KMS-11 (cell line): Measurements from ENCODE around the gene RTL5.
A peak's percentile ranks its signal among the peaks of the same experiment; 100 is the strongest.
"Not testable (repeated sequence)": the region's sequence is repeated elsewhere in the genome, so short reads cannot be mapped to it uniquely, and the experiment has no call there.

Experiments used
- H2AFZ ChIP-seq: fragments of 200-600 bp; sonication (generic); 2 replicates; pipeline ENCODE4 v1.6.1; 2016; ENCODE audit warnings: antibody characterized with exemption, mixed run types, low read depth
- H3K27ac ChIP-seq: fragments of 200-600 bp; sonication (generic); 2 replicates; pipeline ENCODE4 v1.6.1; 2016; ENCODE audit warnings: mild to moderate bottlenecking, mixed run types
- H3K27me3 ChIP-seq: fragments of 200-600 bp; sonication (generic); 2 replicates; pipeline ENCODE4 v1.6.1; 2017; ENCODE audit warnings: mild to moderate bottlenecking, low read depth, mixed run types, moderate library complexity; ENCODE audit not compliant: insufficient read depth
- H3K36me3 ChIP-seq: fragments of 200-600 bp; sonication (generic); 2 replicates; pipeline ENCODE4 v1.6.1; 2017; ENCODE audit warnings: mild to moderate bottlenecking, mixed run types; ENCODE audit not compliant: insufficient read depth
- H3K4me1 ChIP-seq: fragments of 200-600 bp; sonication (generic); 2 replicates; pipeline ENCODE4 v1.6.1; 2016; ENCODE audit warnings: mild to moderate bottlenecking, low read depth, mixed run types; ENCODE audit not compliant: poor library complexity, severe bottlenecking
- H3K4me2 ChIP-seq: fragments of 200-600 bp; sonication (generic); 2 replicates; pipeline ENCODE4 v1.7.0; 2016; ENCODE audit warnings: mild to moderate bottlenecking, mixed run types
- H3K4me3 ChIP-seq: fragments of 200-600 bp; sonication (generic); IDR thresholded peaks from 2 replicates; pipeline ENCODE4 v1.6.1; 2017; ENCODE audit warnings: low read depth, low read length, mixed read lengths; ENCODE audit not compliant: insufficient read depth
- H3K79me2 ChIP-seq: fragments of 200-600 bp; sonication (generic); 2 replicates; pipeline ENCODE4 v1.6.1; 2016; ENCODE audit warnings: low read depth, mixed run types; ENCODE audit not compliant: insufficient read depth
- H3K9ac ChIP-seq: fragments of 200-600 bp; sonication (generic); 2 replicates; pipeline ENCODE4 v1.6.1; 2016; ENCODE audit warnings: mild to moderate bottlenecking, mixed run types
- H4K20me1 ChIP-seq: fragments of 200-600 bp; sonication (generic); 2 replicates; pipeline ENCODE4 v1.6.1; 2016; ENCODE audit warnings: mild to moderate bottlenecking, mixed run types; ENCODE audit not compliant: insufficient read depth
- TF ChIP-seq, protein P1 (sequence below): fragments of 200-600 bp; sonication (generic); conservative IDR thresholded peaks from 2 replicates; pipeline ENCODE4 v1.6.1; 2017; ENCODE audit warnings: low read depth, mild to moderate bottlenecking, antibody characterized with exemption, low read length, moderate library complexity, mixed read lengths

Gene RTL5

DNA sequence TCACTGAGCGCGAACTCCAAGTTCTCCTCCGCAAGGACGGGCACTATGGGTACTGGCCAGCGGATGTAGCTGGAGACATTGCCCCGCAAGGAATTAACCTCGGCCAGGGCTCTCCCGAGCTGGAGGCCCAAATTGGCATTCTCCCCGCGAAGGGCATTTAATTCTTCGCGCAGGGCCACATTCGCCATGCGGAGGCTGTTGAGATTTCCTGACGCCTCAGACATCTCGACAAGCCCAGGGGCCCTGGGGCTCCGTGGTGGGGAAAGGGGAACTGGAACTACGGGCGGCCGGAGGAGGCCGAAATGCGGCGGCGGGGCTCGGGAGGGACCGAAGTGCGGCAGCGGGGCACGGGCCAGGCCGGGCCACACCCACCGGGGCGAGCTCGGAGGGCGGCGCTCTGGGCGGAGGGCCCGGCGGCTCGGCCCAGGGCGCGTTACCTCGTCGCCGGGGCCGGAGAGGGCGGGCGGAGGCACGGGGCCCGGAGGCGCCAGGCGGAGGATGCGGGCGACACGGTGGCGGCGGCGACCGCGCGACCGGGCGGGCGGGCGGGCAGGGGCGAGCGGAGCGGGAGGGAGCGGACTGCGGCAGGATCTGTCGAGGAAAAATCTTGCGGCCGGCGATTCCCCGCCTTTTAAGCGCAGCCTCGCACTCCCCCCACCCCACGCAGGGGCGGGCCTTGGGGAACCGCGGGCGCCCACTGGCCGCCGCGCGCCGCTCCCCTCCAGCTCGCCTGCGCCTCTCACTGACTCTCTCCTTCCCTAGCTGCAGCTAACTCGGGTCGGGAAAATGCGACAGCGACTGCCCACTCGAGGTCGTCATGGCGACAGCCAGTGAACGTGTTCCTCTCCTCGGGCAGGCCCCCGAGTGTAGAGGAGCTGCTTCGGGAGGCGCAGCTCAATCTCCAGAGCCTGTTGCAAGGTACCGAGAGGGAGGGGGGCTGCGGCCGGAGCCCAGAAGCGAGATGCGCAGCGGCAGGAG is at the start of gene RTL5:
Gene RTL5, minus strand, starts transcription at position 599 of the 978 bp plus-strand sequence.
- Histone ChIP-seq H4K20me1 (no peaks in the 10 kb centered on the region), H3K79me2 (no peaks in the 10 kb centered on the region), H3K4me1 (no peaks in the 10 kb centered on the region), H2AFZ (peak within 1 kb of the TSS; percentile 61), H3K4me3 (no peak within 1 kb of the TSS), H3K27ac (no peak within 1 kb of the TSS), H3K4me2 (peak within 1 kb of the TSS; percentile 57), H3K36me3 (no peaks in the 10 kb centered on the region), H3K9ac (no peak within 1 kb of the TSS; the same call in 1 of the 2 replicates), H3K27me3 (peaks cover 3% of the 10 kb centered on the region; the same call in 1 of the 2 replicates)
- TF ChIP-seq, protein P1, sequence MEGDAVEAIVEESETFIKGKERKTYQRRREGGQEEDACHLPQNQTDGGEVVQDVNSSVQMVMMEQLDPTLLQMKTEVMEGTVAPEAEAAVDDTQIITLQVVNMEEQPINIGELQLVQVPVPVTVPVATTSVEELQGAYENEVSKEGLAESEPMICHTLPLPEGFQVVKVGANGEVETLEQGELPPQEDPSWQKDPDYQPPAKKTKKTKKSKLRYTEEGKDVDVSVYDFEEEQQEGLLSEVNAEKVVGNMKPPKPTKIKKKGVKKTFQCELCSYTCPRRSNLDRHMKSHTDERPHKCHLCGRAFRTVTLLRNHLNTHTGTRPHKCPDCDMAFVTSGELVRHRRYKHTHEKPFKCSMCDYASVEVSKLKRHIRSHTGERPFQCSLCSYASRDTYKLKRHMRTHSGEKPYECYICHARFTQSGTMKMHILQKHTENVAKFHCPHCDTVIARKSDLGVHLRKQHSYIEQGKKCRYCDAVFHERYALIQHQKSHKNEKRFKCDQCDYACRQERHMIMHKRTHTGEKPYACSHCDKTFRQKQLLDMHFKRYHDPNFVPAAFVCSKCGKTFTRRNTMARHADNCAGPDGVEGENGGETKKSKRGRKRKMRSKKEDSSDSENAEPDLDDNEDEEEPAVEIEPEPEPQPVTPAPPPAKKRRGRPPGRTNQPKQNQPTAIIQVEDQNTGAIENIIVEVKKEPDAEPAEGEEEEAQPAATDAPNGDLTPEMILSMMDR: no peak

DNA sequence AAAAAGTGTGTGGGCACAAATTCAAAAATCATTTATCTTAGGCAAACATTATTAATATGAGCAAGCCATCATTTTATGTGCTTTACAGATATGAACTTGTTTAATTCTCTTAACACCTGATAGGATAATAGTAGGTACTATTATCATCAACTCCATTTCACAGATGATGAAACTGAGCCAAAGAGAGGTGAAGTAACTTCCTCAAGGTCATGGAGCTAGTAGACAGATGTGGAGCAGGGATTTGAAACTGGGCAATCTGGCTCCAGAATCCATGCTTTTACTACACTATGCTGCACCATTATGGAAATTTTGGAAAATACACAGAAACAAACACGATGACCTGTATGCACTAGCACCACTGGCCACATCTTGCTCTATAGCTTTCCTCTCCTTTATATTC is 48.8 kb upstream of the RTL5 start:
- Histone ChIP-seq H2AFZ (peak overlapping the region; percentile 60; the same call in 1 of the 2 replicates), H3K27ac (peak overlapping the region; percentile 75), H3K4me3 (no peak overlapping the region), H3K27me3 (no peaks in the 10 kb centered on the region), H3K79me2 (peaks cover 7% of the 10 kb centered on the region; the same call in 1 of the 2 replicates), H3K9ac (peak overlapping the region; percentile 51; the same call in 1 of the 2 replicates), H3K36me3 (no peaks in the 10 kb centered on the region), H3K4me2 (peak overlapping the region; percentile 49), H4K20me1 (no peaks in the 10 kb centered on the region), H3K4me1 (peaks cover 14% of the 10 kb centered on the region)
- TF ChIP-seq, protein P1: no peak

DNA sequence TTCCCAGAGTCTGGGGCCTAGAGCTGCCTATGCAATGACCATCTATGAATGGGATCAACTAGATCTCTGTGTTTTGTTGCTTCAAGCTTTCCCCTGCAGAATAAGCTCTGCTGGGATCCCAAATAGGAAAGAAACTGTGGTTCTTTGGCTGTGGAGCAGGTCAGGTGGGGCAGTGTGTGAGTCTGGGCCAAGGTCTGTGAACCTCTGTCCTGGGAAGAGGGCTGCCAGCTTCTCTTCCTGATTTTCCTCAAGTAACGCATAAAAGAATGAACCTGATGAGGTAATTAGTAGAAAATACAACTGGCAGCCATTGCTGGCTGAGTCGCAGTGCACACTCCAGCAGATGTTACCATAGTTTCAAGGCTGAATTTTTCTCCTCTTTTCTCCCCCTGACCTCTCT is 45.3 kb upstream of the RTL5 start:
- Histone ChIP-seq H3K9ac (no peak overlapping the region), H3K27ac (no peak overlapping the region), H3K27me3 (no peaks in the 10 kb centered on the region), H3K4me3 (no peak overlapping the region), H4K20me1 (no peaks in the 10 kb centered on the region), H2AFZ (no peak overlapping the region), H3K4me2 (no peak overlapping the region), H3K36me3 (no peaks in the 10 kb centered on the region), H3K4me1 (peaks cover 8% of the 10 kb centered on the region), H3K79me2 (peaks cover 3% of the 10 kb centered on the region; the same call in 1 of the 2 replicates)
- TF ChIP-seq, protein P1: no peak

DNA sequence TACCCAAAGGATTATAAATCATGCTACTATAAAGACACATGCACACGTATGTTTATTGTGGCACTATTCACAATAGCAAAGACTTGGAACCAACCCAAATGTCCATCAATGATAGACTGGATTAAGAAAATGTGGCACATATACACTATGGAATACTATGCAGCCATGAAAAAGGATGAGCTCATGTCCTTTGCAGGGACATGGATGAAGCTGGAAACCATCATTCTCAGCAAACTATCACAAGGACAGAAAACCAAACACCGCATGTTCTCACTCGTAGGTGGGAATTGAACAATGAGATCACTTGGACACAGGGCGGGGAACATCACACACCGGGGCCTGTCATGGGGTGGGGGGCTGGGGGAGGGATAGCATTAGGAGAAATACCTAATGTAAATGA is 44.6 kb upstream of the RTL5 start:
- not testable (repeated sequence) for H2AFZ ChIP-seq, H3K27me3 ChIP-seq, H3K9ac ChIP-seq, H3K36me3 ChIP-seq, H3K4me3 ChIP-seq, H3K4me1 ChIP-seq, H3K79me2 ChIP-seq, H3K27ac ChIP-seq, H4K20me1 ChIP-seq, H3K4me2 ChIP-seq
